ENCODE data around the gene MUC3A.
"Not testable (repeated sequence)": the region's sequence is repeated elsewhere in the genome, so short reads cannot be mapped to it uniquely, and the experiment has no call there.

Gene MUC3A

GRCh38 chr7:100975371-100975821, 26.1 kb downstream of the MUC3A start:
- no peak for DNase-seq

DNA sequence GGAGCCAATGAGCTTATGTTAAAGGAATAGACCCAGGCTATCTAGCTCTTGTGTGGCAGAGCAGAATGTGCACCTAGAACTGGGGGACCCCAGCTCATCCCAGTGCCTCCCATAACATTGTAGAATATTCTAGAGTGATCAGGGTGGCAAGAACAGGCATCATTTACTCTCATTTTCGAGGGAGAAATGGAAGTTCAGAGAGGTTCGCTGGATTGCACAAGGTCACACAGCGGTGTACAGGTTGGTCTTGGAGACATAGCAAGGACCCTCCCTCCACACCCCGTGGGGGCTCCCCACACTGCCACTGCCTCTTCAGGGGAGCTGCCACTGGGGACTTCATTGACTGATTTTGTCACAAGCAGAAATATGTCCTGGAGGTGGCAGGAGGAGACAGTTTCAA, 29.0 kb downstream of the MUC3A start:
- DNase-seq = no peak

DNA sequence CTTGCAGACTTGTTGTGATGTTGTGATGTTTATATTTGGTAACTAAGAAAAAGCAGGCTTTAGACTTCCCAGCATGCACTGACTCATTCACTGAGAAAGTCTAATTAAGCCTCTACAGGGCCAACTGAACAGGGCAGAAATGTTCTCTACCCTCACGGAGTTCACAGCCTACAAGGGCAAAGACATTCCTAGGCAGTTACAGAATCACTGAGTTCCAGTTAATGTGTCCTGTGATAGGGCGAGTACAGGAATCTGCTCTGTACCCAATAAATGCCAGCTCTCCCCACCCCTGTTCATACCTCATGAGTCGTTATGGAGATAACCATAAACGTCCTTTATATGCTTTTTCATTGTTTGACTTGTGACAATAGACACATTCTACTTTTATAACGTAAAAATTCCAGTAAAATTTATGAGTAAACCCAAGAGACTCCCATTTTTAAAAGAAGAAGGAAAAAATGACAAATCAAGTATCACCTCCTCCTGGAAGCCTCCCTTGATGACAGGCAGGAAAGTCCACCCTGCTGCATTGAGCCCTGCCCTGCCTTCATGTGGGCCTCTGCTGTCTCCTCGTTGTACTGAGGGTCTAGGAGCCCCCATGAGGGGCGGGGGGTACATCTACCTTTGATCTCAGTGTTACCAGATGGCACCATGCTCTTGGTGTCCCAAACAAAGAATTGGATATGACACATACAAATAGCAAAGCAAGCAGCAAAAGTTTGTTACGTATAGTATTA, 34.3 kb downstream of the MUC3A start:
- no peak for DNase-seq

- DNase-seq = not testable (repeated sequence)
These were observed 35.0 kb downstream of the MUC3A start for GRCh38 chr7:100984241-100984918.

DNA sequence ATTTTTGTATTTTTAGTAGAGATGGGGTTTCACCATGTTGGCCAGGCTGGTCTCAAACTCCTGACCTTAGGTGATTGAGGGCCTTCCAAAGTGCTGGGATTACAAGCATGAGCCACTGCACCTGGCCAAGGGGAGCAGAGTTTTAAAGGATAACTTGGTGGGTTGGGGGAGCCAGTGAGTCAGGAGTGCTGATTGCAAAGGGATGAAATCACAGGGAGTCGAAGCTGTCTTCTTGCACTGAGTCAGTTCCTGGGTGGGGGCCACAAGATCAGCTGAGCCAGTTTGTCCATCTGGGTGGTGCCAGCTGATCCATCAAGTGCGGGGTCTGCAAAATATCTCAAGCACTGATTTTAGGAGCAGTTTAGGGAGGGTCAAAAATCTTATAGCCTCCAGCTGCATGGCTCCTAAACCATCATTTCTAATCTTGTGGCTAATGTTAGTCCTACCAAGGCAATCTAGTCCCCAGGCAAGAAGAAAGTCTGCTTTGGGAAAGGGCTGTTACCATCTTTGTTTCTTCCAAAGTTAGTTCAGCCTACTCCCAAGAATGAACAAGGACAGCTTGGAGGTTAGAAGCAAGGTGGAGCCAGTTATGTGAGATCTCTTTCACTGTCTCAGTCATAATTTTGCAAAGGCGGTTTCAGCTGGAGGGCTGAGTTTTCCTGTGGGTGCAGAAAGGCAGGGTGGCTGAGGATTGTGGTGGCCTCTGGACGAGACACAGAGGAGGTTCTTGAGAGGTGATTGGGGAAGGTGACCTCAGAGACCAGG, 35.9 kb downstream of the MUC3A start:
- DNase-seq = not testable (repeated sequence)

- DNase-seq = no peak
These were observed 42.3 kb downstream of the MUC3A start for GRCh38 chr7:100991631-100992030.

DNA sequence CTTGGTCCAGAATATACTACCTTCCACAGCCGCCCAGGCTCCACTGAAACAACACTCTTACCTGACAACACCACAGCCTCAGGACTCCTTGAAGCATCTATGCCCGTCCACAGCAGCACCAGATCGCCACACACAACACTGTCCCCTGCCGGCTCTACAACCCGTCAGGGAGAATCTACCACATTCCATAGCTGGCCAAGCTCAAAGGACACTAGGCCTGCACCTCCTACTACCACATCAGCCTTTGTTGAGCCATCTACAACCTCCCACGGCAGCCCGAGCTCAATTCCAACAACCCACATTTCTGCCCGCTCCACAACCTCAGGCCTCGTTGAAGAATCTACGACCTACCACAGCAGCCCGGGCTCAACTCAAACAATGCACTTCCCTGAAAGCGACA, 42.9 kb downstream of the MUC3A start:
- DNase-seq = not testable (repeated sequence)

GRCh38 chr7:100994671-100995070, 45.3 kb downstream of the MUC3A start:
- not testable (repeated sequence) for DNase-seq

GRCh38 chr7:100998530-100998929, 49.2 kb downstream of the MUC3A start:
- DNase-seq = not testable (repeated sequence)

DNA sequence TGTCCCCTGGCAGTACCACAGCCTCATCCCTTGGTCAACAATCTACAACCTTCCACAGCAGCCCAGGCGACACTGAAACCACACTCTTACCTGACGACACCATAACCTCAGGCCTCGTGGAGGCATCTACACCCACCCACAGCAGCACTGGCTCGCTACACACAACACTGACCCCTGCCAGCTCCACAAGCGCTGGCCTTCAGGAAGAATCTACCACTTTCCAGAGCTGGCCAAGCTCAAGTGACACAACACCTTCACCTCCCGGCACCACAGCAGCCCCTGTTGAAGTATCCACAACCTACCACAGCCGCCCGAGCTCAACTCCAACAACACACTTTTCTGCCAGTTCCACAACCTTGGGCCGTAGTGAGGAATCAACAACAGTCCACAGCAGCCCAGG, 50.0 kb downstream of the MUC3A start:
- DNase-seq = not testable (repeated sequence)

DNA sequence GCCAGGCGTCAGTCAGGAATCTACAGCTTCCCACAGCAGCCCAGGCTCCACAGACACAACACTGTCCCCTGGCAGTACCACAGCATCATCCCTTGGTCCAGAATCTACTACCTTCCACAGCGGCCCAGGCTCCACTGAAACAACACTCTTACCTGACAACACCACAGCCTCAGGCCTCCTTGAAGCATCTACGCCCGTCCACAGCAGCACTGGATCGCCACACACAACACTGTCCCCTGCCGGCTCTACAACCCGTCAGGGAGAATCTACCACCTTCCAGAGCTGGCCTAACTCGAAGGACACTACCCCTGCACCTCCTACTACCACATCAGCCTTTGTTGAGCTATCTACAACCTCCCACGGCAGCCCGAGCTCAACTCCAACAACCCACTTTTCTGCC, 50.7 kb downstream of the MUC3A start:
- DNase-seq = not testable (repeated sequence)

- DNase-seq = not testable (repeated sequence)
These were observed 53.0 kb downstream of the MUC3A start for GRCh38 chr7:101002333-101002732.

DNA sequence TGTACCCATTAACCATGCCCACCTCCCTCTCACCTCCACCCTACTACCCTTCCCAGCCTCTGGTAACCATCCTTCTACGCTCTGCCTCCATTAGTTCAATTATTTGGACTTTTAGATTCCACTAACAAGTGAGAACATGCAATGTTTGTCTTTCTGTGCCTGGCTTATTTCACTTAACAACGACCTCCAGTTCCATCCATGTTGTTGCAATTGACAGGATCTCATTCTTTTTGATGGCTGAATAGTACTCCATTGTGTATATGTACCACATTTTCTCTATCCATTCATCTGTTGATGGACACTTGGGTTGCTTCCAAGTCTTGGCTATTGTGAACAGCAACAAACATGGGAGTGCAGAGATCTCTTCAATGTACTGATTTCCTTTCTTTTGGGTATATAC, 58.0 kb downstream of the MUC3A start:
- DNase-seq = not testable (repeated sequence)

- no peak for DNase-seq
These were observed 60.3 kb downstream of the MUC3A start for GRCh38 chr7:101009629-101010028.

DNA sequence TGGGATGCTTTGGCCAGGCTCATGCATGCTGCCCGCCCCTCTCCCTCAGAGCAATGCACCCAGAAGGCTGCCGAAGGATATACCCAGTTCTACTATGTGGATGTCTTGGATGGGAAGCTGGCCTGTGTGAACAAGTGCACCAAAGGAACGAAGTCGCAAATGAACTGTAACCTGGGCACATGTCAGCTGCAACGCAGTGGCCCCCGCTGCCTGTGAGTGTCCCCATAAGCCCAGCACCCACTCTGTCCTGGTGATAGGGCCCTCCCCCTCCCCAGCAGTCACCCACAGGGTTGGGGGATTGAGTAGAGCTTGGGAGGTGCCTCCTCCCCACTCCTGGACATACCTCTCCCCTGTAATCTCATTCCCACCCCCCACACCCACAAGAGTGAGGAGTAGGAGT, 63.6 kb downstream of the MUC3A start:
- DNase-seq = no peak

DNA sequence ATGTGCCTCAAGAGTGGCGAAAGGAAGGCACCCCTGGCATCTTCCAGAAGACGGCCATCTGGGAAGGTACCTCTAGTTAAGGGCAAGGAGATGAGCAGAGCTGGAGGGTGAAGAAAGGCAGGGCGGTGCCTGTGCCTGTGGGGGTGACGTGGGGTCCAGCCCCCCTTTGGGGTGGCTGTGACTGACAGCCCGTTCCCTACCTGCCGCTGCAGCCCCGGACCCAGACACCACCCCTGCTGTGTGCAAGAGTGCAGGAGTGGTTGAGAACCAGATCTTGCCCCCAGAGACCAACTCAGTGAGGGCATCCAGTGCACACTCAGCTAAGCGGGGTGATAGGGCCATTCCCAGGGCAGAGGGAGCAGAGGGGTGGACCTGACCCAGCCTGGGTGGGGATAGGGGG, 66.3 kb downstream of the MUC3A start:
- no peak for DNase-seq

- peak; percentile 69 to 77 for DNase-seq
These were observed 67.9 kb downstream of the MUC3A start for GRCh38 chr7:101017064-101017777.

All from activated T-cell treated with anti-CD3 and anti-CD28 coated beads, Interleukin-2, amount 50 U/mL, for 48 hours (primary cell).